ENCODE results near the gene ASH1L. TPM values are rescaled to one million over a fixed set of nuclear protein-coding genes. Genes with fewer than 3 reads are reported as not detected.
A peak's percentile ranks its signal among the peaks of the same experiment; 100 is the strongest.
"Not testable (repeated sequence)": the region's sequence is repeated elsewhere in the genome, so short reads cannot be mapped to it uniquely, and the experiment has no call there.

The ASH1L gene
- total RNA-seq, 6 experiments from 2014 or later, result 25.7 to 32.5 (median 26.7) TPM

DNA sequence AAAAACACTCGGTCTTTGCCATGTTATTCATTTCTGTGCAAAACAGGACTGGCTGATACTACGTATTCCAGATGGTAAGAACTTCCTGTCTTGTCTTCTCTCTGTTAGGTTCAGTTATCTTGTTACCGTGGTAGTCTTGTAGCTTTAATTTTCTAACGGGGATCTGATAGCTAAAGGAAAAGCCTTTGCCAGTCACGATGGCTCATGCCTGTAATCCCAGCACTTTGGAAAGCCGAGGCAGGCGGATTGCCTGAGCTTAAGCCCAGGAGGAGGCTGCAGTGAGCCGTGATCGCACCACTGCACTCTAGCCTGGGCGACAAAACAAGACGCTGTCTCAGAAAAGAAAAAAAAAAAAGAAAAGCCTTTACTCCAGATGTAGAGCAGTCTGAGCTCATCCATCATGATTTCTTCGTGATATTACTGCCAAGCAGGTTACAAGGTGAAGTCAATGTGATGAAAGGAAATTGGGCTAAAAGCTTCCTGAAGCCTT, 36.3 kb upstream of the ASH1L start:
- Mint-ChIP-seq H3K4me1 (ENCODE audit: low read depth) (peaks cover 23% of the 10 kb centered on the region), H3K27me3 (ENCODE audit: insufficient read depth) (no peaks in the 10 kb centered on the region)
- peak; percentile 56 for DNase-seq

GRCh38 chr1:155596864-155597263, 34.3 kb upstream of the ASH1L start:
- H3K4me1 Mint-ChIP-seq (ENCODE audit: low read depth), result peaks cover 26% of the 10 kb centered on the region
- H3K27me3 Mint-ChIP-seq (ENCODE audit: insufficient read depth), result no peaks in the 10 kb centered on the region
- TF ChIP-seq, protein P1, sequence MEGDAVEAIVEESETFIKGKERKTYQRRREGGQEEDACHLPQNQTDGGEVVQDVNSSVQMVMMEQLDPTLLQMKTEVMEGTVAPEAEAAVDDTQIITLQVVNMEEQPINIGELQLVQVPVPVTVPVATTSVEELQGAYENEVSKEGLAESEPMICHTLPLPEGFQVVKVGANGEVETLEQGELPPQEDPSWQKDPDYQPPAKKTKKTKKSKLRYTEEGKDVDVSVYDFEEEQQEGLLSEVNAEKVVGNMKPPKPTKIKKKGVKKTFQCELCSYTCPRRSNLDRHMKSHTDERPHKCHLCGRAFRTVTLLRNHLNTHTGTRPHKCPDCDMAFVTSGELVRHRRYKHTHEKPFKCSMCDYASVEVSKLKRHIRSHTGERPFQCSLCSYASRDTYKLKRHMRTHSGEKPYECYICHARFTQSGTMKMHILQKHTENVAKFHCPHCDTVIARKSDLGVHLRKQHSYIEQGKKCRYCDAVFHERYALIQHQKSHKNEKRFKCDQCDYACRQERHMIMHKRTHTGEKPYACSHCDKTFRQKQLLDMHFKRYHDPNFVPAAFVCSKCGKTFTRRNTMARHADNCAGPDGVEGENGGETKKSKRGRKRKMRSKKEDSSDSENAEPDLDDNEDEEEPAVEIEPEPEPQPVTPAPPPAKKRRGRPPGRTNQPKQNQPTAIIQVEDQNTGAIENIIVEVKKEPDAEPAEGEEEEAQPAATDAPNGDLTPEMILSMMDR (IDR thresholded peaks at IDR 0.05), result no peak
- DNase-seq, result no peak
- H3K36me3 Mint-ChIP-seq (ENCODE audit: low read depth), result no peaks in the 10 kb centered on the region
- H3K4me3 Mint-ChIP-seq, result no peak overlapping the region
- H3K9me3 Mint-ChIP-seq, result no peaks in the 10 kb centered on the region
- no peak overlapping the region for H3K27ac Mint-ChIP-seq

More for the DNA sequence above, 36.3 kb upstream of the ASH1L start:
- H3K36me3 Mint-ChIP-seq (ENCODE audit: low read depth), result no peaks in the 10 kb centered on the region
- TF ChIP-seq, protein P1 (IDR thresholded peaks at IDR 0.05), result no peak
- no peaks in the 10 kb centered on the region for H3K9me3 Mint-ChIP-seq
- H3K4me3 Mint-ChIP-seq, result peak overlapping the region; percentile 79
- peak overlapping the region; percentile 86 for H3K27ac Mint-ChIP-seq

- not testable (repeated sequence) for H3K27ac Mint-ChIP-seq; DNase-seq; H3K36me3 Mint-ChIP-seq (ENCODE audit: low read depth)
Measured at GRCh38 chr1:155595877-155596474, 33.4 kb upstream of the ASH1L start.

GRCh38 chr1:155591770-155592169, 29.2 kb upstream of the ASH1L start:
- no peaks in the 10 kb centered on the region for H3K36me3 Mint-ChIP-seq (ENCODE audit: low read depth)
- no peaks in the 10 kb centered on the region for H3K9me3 Mint-ChIP-seq
- TF ChIP-seq, protein P1 (IDR thresholded peaks at IDR 0.05), result peak; percentile 83
- 0 out of 2 replicates have a peak, but pooled peaks cover 4% of the 10 kb centered on the region for H3K4me1 Mint-ChIP-seq (ENCODE audit: low read depth)
- no peak overlapping the region for H3K4me3 Mint-ChIP-seq
- no peaks in the 10 kb centered on the region for H3K27me3 Mint-ChIP-seq (ENCODE audit: insufficient read depth)
- peak; percentile 41 for DNase-seq
- no peak overlapping the region for H3K27ac Mint-ChIP-seq

More at GRCh38 chr1:155595877-155596474, 33.4 kb upstream of the ASH1L start:
- peaks cover 27% of the 10 kb centered on the region for H3K4me1 Mint-ChIP-seq (ENCODE audit: low read depth)
- H3K9me3 Mint-ChIP-seq; H3K27me3 Mint-ChIP-seq (ENCODE audit: insufficient read depth); H3K4me3 Mint-ChIP-seq: not testable (repeated sequence)

GRCh38 chr1:155590516-155591247, 28.1 kb upstream of the ASH1L start:
- not testable (repeated sequence) for H3K4me1 Mint-ChIP-seq (ENCODE audit: low read depth); DNase-seq; H3K27ac Mint-ChIP-seq; H3K9me3 Mint-ChIP-seq; H3K27me3 Mint-ChIP-seq (ENCODE audit: insufficient read depth); H3K4me3 Mint-ChIP-seq; H3K36me3 Mint-ChIP-seq (ENCODE audit: low read depth)
- TF ChIP-seq, protein P1 (IDR thresholded peaks at IDR 0.05), result 0 out of 2 replicates have a peak, but pooled peaks have one; percentile 6

- H3K27ac Mint-ChIP-seq; DNase-seq; H3K4me3 Mint-ChIP-seq; H3K36me3 Mint-ChIP-seq (ENCODE audit: low read depth); H3K27me3 Mint-ChIP-seq (ENCODE audit: insufficient read depth); H3K4me1 Mint-ChIP-seq (ENCODE audit: low read depth); H3K9me3 Mint-ChIP-seq: not testable (repeated sequence)
Measured at GRCh38 chr1:155589282-155589681, 26.7 kb upstream of the ASH1L start.

- H3K4me3 Mint-ChIP-seq; H3K9me3 Mint-ChIP-seq; DNase-seq; H3K36me3 Mint-ChIP-seq (ENCODE audit: low read depth); H3K4me1 Mint-ChIP-seq (ENCODE audit: low read depth); H3K27me3 Mint-ChIP-seq (ENCODE audit: insufficient read depth); H3K27ac Mint-ChIP-seq: not testable (repeated sequence)
Measured at GRCh38 chr1:155583846-155584245, 21.2 kb upstream of the ASH1L start.

- H3K36me3 Mint-ChIP-seq (ENCODE audit: low read depth); H3K4me3 Mint-ChIP-seq; DNase-seq; H3K27ac Mint-ChIP-seq; H3K4me1 Mint-ChIP-seq (ENCODE audit: low read depth); H3K9me3 Mint-ChIP-seq; H3K27me3 Mint-ChIP-seq (ENCODE audit: insufficient read depth): not testable (repeated sequence)
Measured at GRCh38 chr1:155575608-155576007, 13.0 kb upstream of the ASH1L start.

Data from HFFc6 (cell line).